HG02938 (cell line): ENCODE measurements around the gene KCMF1.

Source experiments
- ATAC-seq: cut with Tn5 transposase; IDR thresholded peaks from one replicate; pipeline ENCODE4 v1.9.1; 2021; ENCODE audit warnings: mild to moderate bottlenecking, moderate library complexity; ENCODE audit not compliant: unreplicated experiment

KCMF1 gene

GRCh38 chr2:84954329-84954728 is 16.6 kb upstream of the KCMF1 start:
- no peak for ATAC-seq

GRCh38 chr2:84956334-84957297 is 14.3 kb upstream of the KCMF1 start:
- ATAC-seq = no peak

- no peak for ATAC-seq
Measured at GRCh38 chr2:84957771-84958134, 13.2 kb upstream of the KCMF1 start.

- no peak for ATAC-seq
Measured at GRCh38 chr2:84958135-84959059, 12.6 kb upstream of the KCMF1 start.

- ATAC-seq = no peak
Measured at GRCh38 chr2:84959095-84959565, 11.8 kb upstream of the KCMF1 start.

- ATAC-seq = no peak
Measured at GRCh38 chr2:84959566-84960506, 11.1 kb upstream of the KCMF1 start.

- no peak for ATAC-seq
Measured at GRCh38 chr2:84962917-84963316, 8.0 kb upstream of the KCMF1 start.

GRCh38 chr2:84963323-84963691 is 7.7 kb upstream of the KCMF1 start:
- no peak for ATAC-seq

GRCh38 chr2:84963692-84964405 is 7.1 kb upstream of the KCMF1 start:
- no peak for ATAC-seq

GRCh38 chr2:84964406-84965191 is 6.4 kb upstream of the KCMF1 start:
- no peak for ATAC-seq

- ATAC-seq = no peak
Measured at GRCh38 chr2:84965192-84965516, 5.8 kb upstream of the KCMF1 start.

- no peak for ATAC-seq
Measured at GRCh38 chr2:84965827-84966226, 5.1 kb upstream of the KCMF1 start.

- no peak for ATAC-seq
Measured at GRCh38 chr2:84966731-84967130, 4.2 kb upstream of the KCMF1 start.

GRCh38 chr2:84969511-84970209 is 1.3 kb upstream of the KCMF1 start:
- ATAC-seq = no peak

- ATAC-seq = peak; percentile 36
Measured at GRCh38 chr2:84970210-84970867, 622 bp upstream of the KCMF1 start.

GRCh38 chr2:84971510-84972206 is 697 bp downstream of the KCMF1 start:
- peak; percentile 33 for ATAC-seq

- ATAC-seq = peak; percentile 8
Measured at GRCh38 chr2:84972207-84972783, 1.3 kb downstream of the KCMF1 start.
